ENCODE results near the gene ILKAP. TPM values are rescaled to one million over a fixed set of nuclear protein-coding genes. Genes with fewer than 3 reads are reported as not detected.

ILKAP gene
- total RNA-seq, 2 experiments from 2014 or later: 42.1 to 43.3 TPM

GRCh38 chr2:238121511-238122286 lies 81.8 kb downstream of the ILKAP start:
- DNase-seq: no peak
- Mint-ChIP-seq H3K4me1 (ENCODE audit: low read depth) (no peaks in the 10 kb centered on the region), H3K9me3 (no peaks in the 10 kb centered on the region), H3K36me3 (ENCODE audit: low read depth) (no peaks in the 10 kb centered on the region), H3K27me3 (no peaks in the 10 kb centered on the region), H3K4me3 (no peak overlapping the region), H3K27ac (no peak overlapping the region)
- intact Hi-C loops (cut with micrococcal nuclease): no loop called here
- ATAC-seq: no peak
- POLR2A ChIA-PET: no interaction called here
- CTCF ChIA-PET: no interaction called here
- TF ChIP-seq, protein P1, sequence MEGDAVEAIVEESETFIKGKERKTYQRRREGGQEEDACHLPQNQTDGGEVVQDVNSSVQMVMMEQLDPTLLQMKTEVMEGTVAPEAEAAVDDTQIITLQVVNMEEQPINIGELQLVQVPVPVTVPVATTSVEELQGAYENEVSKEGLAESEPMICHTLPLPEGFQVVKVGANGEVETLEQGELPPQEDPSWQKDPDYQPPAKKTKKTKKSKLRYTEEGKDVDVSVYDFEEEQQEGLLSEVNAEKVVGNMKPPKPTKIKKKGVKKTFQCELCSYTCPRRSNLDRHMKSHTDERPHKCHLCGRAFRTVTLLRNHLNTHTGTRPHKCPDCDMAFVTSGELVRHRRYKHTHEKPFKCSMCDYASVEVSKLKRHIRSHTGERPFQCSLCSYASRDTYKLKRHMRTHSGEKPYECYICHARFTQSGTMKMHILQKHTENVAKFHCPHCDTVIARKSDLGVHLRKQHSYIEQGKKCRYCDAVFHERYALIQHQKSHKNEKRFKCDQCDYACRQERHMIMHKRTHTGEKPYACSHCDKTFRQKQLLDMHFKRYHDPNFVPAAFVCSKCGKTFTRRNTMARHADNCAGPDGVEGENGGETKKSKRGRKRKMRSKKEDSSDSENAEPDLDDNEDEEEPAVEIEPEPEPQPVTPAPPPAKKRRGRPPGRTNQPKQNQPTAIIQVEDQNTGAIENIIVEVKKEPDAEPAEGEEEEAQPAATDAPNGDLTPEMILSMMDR (IDR thresholded peaks at IDR 0.05): no peak

- DNase-seq: no peak
- Mint-ChIP-seq H3K9me3 (no peaks in the 10 kb centered on the region), H3K27me3 (no peaks in the 10 kb centered on the region), H3K4me3 (no peak overlapping the region), H3K4me1 (ENCODE audit: low read depth) (no peaks in the 10 kb centered on the region), H3K27ac (no peak overlapping the region), H3K36me3 (ENCODE audit: low read depth) (no peaks in the 10 kb centered on the region)
- CTCF ChIA-PET: interaction anchor here (1.1 kb wide), 1 partner anchor 14 kb away, joined by 4 read pairs; no protein-coding TSS in a partner anchor
- POLR2A ChIA-PET: no interaction called here
- TF ChIP-seq, protein P1 (IDR thresholded peaks at IDR 0.05): no peak
- intact Hi-C loops (cut with micrococcal nuclease): no loop called here
- no peak for ATAC-seq
These were observed 82.8 kb downstream of the ILKAP start for GRCh38 chr2:238120463-238121298.

Other genes starting within 250 kb of the ILKAP start
- 10 to 100 TPM; 96.5 to 99.5 TPM for gene UBE2F, start 236.7 kb downstream of the ILKAP start, total RNA-seq
- gene SCLY, start 142.7 kb downstream of the ILKAP start, total RNA-seq: 10 to 100 TPM; 77.9 to 93.2 TPM
- gene ESPNL, start 103.4 kb downstream of the ILKAP start, total RNA-seq: under 1 TPM; 0.11 to 0.27 TPM
- not detected for gene KLHL30, start 65.0 kb downstream of the ILKAP start, total RNA-seq
- gene ERFE, start 44.7 kb downstream of the ILKAP start, total RNA-seq: 1 to 10 TPM in 1 of 2 experiments, under 1 TPM in 1; 0.99 to 1.0 TPM
- gene HES6, start 36.3 kb upstream of the ILKAP start, total RNA-seq: 1 to 10 TPM; 5.2 to 5.6 TPM
- 10 to 100 TPM; 17.4 to 17.6 TPM for gene PER2, start 84.9 kb upstream of the ILKAP start, total RNA-seq
- 1 to 10 TPM; 7.1 to 7.9 TPM for gene TRAF3IP1, start 116.8 kb upstream of the ILKAP start, total RNA-seq
- 10 to 100 TPM; 39.8 to 48.1 TPM for gene ASB1, start 223.2 kb upstream of the ILKAP start, total RNA-seq

Data from activated CD8-positive, alpha-beta T cell treated with anti-CD3 and anti-CD28 coated beads for 36 hours (primary cell).